HG03039 (cell line): Measurements from ENCODE around the gene TNNI3K.

Experiments
- ATAC-seq: cut with Tn5 transposase; IDR thresholded peaks from one replicate; pipeline ENCODE4 v1.9.1; 2021; ENCODE audit warnings: mild to moderate bottlenecking, moderate library complexity; ENCODE audit not compliant: unreplicated experiment

TNNI3K gene

DNA sequence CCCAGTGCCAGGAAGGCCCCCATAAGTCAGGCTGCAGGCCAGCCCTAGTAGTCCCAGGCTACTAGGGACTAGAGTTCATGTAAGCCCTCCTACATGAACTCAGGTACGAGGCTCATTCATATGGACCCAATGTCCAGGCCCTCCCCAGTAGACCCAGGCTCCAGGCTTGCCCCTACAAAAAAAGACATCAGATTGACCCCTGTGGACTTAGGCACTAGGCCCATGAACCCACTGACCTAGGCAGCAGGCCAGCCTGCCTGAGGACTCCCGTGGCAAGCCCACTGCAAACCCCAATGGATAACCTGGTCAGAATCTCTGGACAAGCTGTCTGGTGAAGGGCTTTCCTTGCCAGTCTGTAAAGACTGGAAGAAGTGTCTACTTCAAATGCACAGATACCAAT lies 51.2 kb downstream of the TNNI3K start:
- no peak for ATAC-seq

GRCh38 chr1:74314438-74314837 lies 79.3 kb downstream of the TNNI3K start:
- ATAC-seq, result no peak

DNA sequence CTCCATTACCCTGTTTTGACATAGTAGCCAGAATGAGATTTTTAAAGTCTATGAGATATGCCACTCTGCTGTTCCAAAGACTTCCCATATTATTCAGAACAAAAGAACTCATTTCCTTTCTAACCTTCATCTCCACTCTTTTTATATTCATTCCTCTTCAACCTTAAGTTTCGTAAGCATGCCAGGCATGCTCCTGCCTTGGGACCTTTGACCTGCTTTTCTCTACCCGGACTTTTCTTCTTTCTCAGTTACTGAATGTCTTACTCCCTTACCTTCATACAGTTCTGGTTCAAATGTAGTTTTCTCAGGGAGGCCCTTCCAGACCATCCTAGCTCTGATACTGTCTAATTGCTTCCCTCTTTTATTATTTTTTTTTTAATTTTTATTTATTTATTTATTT lies 81.1 kb downstream of the TNNI3K start:
- no peak for ATAC-seq

- no peak for ATAC-seq
Observed at GRCh38 chr1:74317663-74318062, 82.5 kb downstream of the TNNI3K start.

- ATAC-seq, result no peak
Observed at GRCh38 chr1:74323937-74324473, 88.8 kb downstream of the TNNI3K start.

- ATAC-seq, result no peak
Observed at GRCh38 chr1:74324684-74325448, 89.7 kb downstream of the TNNI3K start.

GRCh38 chr1:74328851-74329250 lies 93.7 kb downstream of the TNNI3K start:
- ATAC-seq, result no peak

DNA sequence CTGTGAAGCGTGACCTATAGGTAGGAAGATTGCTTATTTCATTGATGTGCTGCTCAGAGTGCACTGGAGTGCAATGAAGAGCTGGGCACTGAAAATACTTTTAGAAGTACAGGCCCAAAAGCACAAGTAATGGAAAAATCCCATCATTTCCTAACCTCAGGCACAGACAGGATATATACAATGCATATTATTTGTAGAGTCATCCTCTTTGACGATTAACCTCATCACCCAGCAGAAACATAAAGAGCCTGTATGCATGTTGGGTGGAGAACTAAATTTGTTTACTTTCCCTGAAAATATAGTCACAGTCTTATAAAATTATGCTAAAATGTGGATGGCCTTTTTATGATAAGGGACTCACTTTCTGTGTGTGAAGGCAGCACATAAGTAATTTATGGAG lies 98.1 kb downstream of the TNNI3K start:
- no peak for ATAC-seq

DNA sequence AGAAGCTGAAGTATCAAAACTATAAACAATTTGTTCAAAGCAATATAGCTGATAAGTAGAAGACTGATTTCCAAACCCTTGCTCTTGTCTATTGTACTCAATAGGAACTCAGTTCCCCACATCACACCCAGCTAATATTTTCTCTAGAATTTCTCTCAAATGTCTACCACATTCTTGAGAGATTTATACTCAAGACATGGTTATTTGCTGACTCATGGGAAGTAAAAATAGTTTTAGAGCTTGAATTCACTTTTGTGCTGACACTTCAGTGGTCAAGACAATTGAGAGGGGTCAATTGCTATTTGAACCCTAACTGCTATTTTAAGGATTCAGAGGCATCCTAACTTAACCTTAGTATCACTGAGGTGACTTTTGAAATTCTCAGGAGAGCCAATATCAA lies 99.0 kb downstream of the TNNI3K start:
- no peak for ATAC-seq

GRCh38 chr1:74340656-74341055 lies 105.5 kb downstream of the TNNI3K start:
- no peak for ATAC-seq

DNA sequence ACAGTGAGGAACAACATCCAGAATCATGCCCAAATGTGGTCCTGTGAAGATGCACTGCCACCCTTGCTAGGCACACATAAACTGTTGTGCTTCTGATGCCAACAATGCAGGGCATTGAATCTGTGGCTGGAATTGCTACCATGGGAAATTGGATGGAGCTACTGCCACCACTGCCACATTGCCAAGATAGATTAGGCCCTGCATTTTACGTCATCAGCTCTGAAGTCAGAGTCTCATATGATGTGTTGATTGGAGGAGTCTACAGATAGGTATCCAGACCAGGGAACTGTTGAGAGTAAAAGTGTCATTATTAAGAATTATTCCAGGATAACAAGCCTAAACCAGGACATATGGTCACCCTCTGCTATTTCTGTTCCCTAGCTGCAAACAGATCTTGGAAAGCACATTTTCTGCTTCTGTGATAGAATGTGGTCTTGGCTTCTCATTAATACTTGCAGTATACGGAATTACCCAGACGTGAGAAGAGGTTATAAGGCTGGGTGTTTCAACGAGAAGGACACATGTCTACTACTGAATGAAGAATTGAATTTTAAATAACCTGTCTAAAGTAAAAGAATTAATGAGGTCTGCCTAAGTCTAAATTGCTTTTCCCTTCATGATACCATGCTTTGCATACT lies 106.6 kb downstream of the TNNI3K start:
- ATAC-seq, result no peak

DNA sequence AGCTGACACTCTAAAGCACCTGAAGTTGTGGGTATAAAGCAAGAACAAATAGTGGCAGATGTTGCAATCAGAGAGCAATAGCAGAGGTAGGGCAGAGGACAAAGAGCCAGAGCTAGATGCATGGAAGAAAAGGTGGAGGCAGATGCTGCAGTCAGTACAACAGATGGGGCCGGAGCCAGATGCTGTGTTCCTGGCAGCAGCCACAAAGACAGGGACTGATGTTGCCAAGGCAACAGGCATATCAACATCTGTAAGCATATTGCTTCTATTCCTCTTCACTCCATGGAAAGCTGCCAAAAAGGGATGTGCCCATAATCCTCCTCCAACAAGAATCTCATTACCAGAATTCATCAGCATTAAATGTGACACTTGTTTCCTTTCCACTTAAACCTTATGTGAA lies 108.0 kb downstream of the TNNI3K start:
- ATAC-seq, result no peak

GRCh38 chr1:74344387-74344786 lies 109.2 kb downstream of the TNNI3K start:
- ATAC-seq, result no peak

DNA sequence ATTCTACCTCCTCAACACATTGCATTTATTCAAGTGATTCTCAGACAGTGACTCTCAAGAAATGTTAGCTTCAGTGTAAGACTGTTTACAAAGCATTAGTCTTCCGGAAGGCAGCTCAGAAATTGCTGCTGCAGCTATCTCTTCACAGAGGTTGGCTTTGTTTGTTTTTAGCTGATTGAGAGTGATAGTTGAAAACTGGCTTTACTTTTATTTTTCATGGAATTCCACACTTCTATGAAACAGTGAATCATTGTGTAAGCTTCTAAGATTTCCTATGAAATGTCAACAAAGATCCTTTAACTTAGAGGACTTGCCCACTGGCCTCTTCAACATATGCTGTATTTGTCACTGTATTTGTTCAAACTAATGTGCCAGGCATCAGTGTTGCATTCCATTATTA lies 121.3 kb downstream of the TNNI3K start:
- ATAC-seq, result no peak

GRCh38 chr1:74357150-74357549 lies 122.0 kb downstream of the TNNI3K start:
- no peak for ATAC-seq

DNA sequence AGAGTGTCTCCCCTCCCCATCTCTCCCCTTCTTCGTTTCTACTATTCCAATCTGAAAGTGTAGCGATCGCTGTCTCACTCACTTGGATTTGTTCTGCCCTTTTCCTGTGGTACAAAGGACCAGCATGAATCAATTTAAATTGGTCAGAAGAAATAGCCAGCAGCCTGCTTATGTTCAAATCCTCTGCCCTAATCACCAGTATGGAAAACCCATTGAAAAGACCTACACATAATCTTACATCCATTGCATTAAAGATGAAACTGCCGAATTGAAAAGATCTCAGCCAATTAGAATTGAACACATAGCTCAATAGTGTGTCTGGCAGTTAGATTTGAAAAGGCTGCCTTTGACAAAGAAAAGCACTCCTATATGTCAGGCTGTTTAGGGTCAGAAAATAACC lies 122.6 kb downstream of the TNNI3K start:
- no peak for ATAC-seq

- no peak for ATAC-seq
Observed at GRCh38 chr1:74362691-74363090, 127.5 kb downstream of the TNNI3K start.

GRCh38 chr1:74363220-74363619 lies 128.0 kb downstream of the TNNI3K start:
- no peak for ATAC-seq

- ATAC-seq, result no peak
Observed at GRCh38 chr1:74367175-74367813, 132.1 kb downstream of the TNNI3K start.

DNA sequence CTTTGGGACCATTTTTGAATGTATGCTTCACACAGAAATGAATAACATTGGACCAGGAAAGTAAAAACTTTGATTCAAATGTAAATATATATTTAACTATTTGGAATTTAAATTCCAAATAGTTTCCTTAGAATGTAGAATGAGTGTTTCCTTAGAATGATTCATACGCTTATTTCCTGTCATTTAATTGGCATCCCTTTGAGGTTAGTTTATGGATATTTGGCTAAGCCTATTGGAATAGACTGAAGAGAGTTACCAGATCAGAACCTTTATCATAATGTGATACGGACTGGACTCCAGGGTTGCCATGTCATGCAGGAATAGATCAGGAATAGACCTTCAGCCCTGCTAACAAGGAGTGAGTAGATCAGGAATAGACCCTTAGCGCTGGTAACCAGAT lies 133.1 kb downstream of the TNNI3K start:
- no peak for ATAC-seq

- ATAC-seq, result no peak
Observed at GRCh38 chr1:74375376-74375775, 140.2 kb downstream of the TNNI3K start.

GRCh38 chr1:74380252-74380651 lies 145.1 kb downstream of the TNNI3K start:
- ATAC-seq, result no peak
